ENCODE results near the gene DPYD.

GRCh38 chr1:97911266-97912215 is 9.3 kb downstream of the DPYD start:
- TF ChIP-seq, protein P1, sequence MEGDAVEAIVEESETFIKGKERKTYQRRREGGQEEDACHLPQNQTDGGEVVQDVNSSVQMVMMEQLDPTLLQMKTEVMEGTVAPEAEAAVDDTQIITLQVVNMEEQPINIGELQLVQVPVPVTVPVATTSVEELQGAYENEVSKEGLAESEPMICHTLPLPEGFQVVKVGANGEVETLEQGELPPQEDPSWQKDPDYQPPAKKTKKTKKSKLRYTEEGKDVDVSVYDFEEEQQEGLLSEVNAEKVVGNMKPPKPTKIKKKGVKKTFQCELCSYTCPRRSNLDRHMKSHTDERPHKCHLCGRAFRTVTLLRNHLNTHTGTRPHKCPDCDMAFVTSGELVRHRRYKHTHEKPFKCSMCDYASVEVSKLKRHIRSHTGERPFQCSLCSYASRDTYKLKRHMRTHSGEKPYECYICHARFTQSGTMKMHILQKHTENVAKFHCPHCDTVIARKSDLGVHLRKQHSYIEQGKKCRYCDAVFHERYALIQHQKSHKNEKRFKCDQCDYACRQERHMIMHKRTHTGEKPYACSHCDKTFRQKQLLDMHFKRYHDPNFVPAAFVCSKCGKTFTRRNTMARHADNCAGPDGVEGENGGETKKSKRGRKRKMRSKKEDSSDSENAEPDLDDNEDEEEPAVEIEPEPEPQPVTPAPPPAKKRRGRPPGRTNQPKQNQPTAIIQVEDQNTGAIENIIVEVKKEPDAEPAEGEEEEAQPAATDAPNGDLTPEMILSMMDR (conservative IDR thresholded peaks at IDR 0.05), result no peak
- TF ChIP-seq ZFX (IDR thresholded peaks at IDR 0.05), result no peak

All from C4-2B (cell line).